CD14-positive monocyte (primary cell): ENCODE data around the gene NID1. TPM values are rescaled to one million over a fixed set of nuclear protein-coding genes. Genes with fewer than 3 reads are reported as not detected.

Source experiments
- DNase-seq, 3 donors: peaks; one replicate each; pipeline ENCODE4 v3.0.0-alpha.2; 2011 to 2022
- H2AFZ ChIP-seq: 2 replicates; pipeline ENCODE4 v1.6.0; 2012; ENCODE audit warnings: mild to moderate bottlenecking, low read depth, low read length, inconsistent platforms; ENCODE audit not compliant: insufficient read depth, poor library complexity, severe bottlenecking
- H3K27ac ChIP-seq, 2 donors: 1 replicate in 1 of 2; 2 replicates in 1 of 2; pipeline ENCODE4 v1.5.1; 2012 to 2013; ENCODE audit warnings: low read length in 2 of 2, control low read depth in 1 of 2, inconsistent platforms in 1 of 2, low read depth in 1 of 2, mild to moderate bottlenecking in 1 of 2
- H3K27me3 ChIP-seq, 2 donors: one replicate each; pipeline versions ENCODE4 v1.6.0 to v1.6.1; 2011 to 2013; ENCODE audit warnings: low read length in 2 of 2; ENCODE audit not compliant: control insufficient read depth in 2 of 2, insufficient read depth in 2 of 2
- H3K36me3 ChIP-seq, 2 donors: replicated peaks in 1 of 2; 1 replicate in 1 of 2; 2 replicates in 1 of 2; pipeline versions ENCODE4 v1.5.1 to v1.6.1; 2012 to 2013; ENCODE audit warnings: low read length in 2 of 2, control low read depth in 1 of 2, inconsistent platforms in 1 of 2, mild to moderate bottlenecking in 1 of 2; ENCODE audit not compliant: insufficient read depth in 2 of 2, control insufficient read depth in 1 of 2
- H3K4me1 ChIP-seq, 2 donors: 1 replicate in 1 of 2; 2 replicates in 1 of 2; pipeline versions ENCODE4 v1.5.1 to v1.6.1; 2012 to 2013; ENCODE audit warnings: low read length in 2 of 2, control low read depth in 1 of 2, inconsistent platforms in 1 of 2, mild to moderate bottlenecking in 1 of 2, moderate library complexity in 1 of 2; ENCODE audit not compliant: insufficient read depth in 2 of 2, control insufficient read depth in 1 of 2
- H3K4me2 ChIP-seq: replicated peaks from 2 replicates; pipeline ENCODE3; 2012; ENCODE audit warnings: low read length, moderate library complexity, mild to moderate bottlenecking; ENCODE audit not compliant: poor library complexity, severe bottlenecking; ENCODE audit errors: extremely low read depth
- H3K4me3 ChIP-seq, 3 experiments: fragments of 200-600 bp in 1 of 3; sonication (generic) in 1 of 3; replicated peaks in 1 of 3; 1 replicate in 2 of 3; 2 replicates in 1 of 3; pipeline ENCODE4 v1.5.1; 2011 to 2013; ENCODE audit warnings: low read length in 3 of 3, mild to moderate bottlenecking in 3 of 3, control low read depth in 2 of 3, low read depth in 2 of 3, inconsistent platforms in 1 of 3, moderate library complexity in 1 of 3
- H3K79me2 ChIP-seq: 2 replicates; pipeline ENCODE4 v1.6.0; 2012; ENCODE audit warnings: mild to moderate bottlenecking, control low read depth, inconsistent platforms, low read length, moderate library complexity; ENCODE audit not compliant: insufficient read depth
- H3K9ac ChIP-seq: 2 replicates; pipeline ENCODE4 v1.6.0; 2017; ENCODE audit warnings: low read length, mild to moderate bottlenecking; ENCODE audit not compliant: insufficient read depth, poor library complexity, severe bottlenecking
- H3K9me3 ChIP-seq, 2 donors: replicated peaks in 1 of 2; 1 replicate in 1 of 2; 2 replicates in 1 of 2; pipeline versions ENCODE4 v1.5.1 to v1.6.1; 2012 to 2013; ENCODE audit warnings: low read length in 2 of 2, control low read depth in 1 of 2; ENCODE audit not compliant: control insufficient read depth in 1 of 2, insufficient read depth in 1 of 2
- H4K20me1 ChIP-seq: 2 replicates; pipeline ENCODE4 v1.6.0; 2012; ENCODE audit warnings: mild to moderate bottlenecking, low read length, control low read depth, moderate library complexity; ENCODE audit not compliant: insufficient read depth
- H3K27ac Mint-ChIP-seq, 7 donors: one replicate each; pipeline ENCODE4 v1.8.0; 2020; ENCODE audit warnings: mild to moderate bottlenecking in 7 of 7, mixed read lengths in 7 of 7, moderate library complexity in 6 of 7, inconsistent platforms in 2 of 7
- H3K27me3 Mint-ChIP-seq, 3 donors: one replicate each; pipeline ENCODE4 v1.8.0; 2021 to 2022; ENCODE audit warnings: low read depth in 3 of 3, mild to moderate bottlenecking in 3 of 3, mixed read lengths in 3 of 3, moderate library complexity in 3 of 3, inconsistent platforms in 1 of 3
- H3K36me3 Mint-ChIP-seq, 2 donors: one replicate each; pipeline ENCODE4 v1.8.0; 2020; ENCODE audit warnings: mixed read lengths in 2 of 2, inconsistent platforms in 1 of 2, mild to moderate bottlenecking in 1 of 2
- H3K4me1 Mint-ChIP-seq: one replicate; pipeline ENCODE4 v1.8.0; 2020; ENCODE audit warnings: mild to moderate bottlenecking, mixed read lengths
- H3K4me3 Mint-ChIP-seq, 2 donors: one replicate each; pipeline ENCODE4 v1.8.0; 2020; ENCODE audit warnings: mild to moderate bottlenecking in 2 of 2, mixed read lengths in 2 of 2, moderate library complexity in 1 of 2
- H3K9me3 Mint-ChIP-seq, 7 donors: one replicate each; pipeline ENCODE4 v1.8.0; 2020 to 2022; ENCODE audit warnings: mixed read lengths in 7 of 7, mild to moderate bottlenecking in 6 of 7, moderate library complexity in 6 of 7, inconsistent platforms in 2 of 7
- WGBS: methylation state at CpG from one replicate; pipeline ENCODE4 v1.1.5; 2013; ENCODE audit warnings: missing lambda C conversion rate; ENCODE audit not compliant: insufficient coverage; 5-methylcytosine and 5-hydroxymethylcytosine counted together
- intact Hi-C, 2 donors: fragments of 100-400 bp; cut with micrococcal nuclease; formaldehyde crosslinking; loops; one replicate each; pipeline versions ENCODE4 v1.15.0 to v1.15.1; 2023
- polyA plus RNA-seq, 3 donors: library from polyadenylated mRNA; depleted of rRNA in 1 of 3; unstranded in 2 of 3; stranded (reverse) in 1 of 3; fragments of 300-500 nt in 2 of 3; fragments of >200 nt in 1 of 3; fragmentation: Illumina TruSeq in 2 of 3; gene quantifications; 1 replicate in 2 of 3; 2 replicates in 1 of 3; pipeline ENCODE4 v1.2.3, GENCODE V29; 2012 to 2021
- TF ChIP-seq, protein P1 (sequence below): fragments of 200-600 bp; IDR thresholded peaks from one replicate; pipeline ENCODE4 v1.8.0; 2022; ENCODE audit warnings: antibody characterized with exemption, mild to moderate bottlenecking

Gene NID1
- polyA plus RNA-seq, 3 donors = 6.8 to 19.7 (median 14.4) TPM

DNA sequence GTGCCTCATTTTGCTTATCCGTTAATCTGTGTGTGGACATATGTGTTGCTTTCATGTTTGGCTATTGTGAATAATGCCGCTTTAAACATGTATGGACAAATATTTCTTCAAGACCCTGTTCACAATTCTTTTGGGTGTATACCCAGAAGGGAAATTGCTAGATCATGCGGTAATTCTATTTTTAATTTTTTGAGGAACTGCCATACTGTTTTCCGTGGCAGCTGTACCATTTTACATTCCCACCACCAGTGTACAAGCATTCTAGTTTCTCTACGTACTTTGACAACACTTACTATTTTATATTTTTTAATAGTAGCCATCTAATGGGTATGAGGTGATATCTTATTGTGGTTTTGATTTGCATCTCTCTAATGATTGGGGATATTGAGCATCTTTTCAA, 7.1 kb upstream of the NID1 start:
- H3K36me3 Mint-ChIP-seq = peaks cover 4% of the 10 kb centered on the region in 2 donors
- no peaks in the 10 kb centered on the region for H4K20me1 ChIP-seq
- H3K79me2 ChIP-seq = no peaks in the 10 kb centered on the region
- DNase-seq = peak in 2 of 3 donors; percentile 22 to 23
- peaks cover 5 to 19% (median 12%) of the 10 kb centered on the region in 7 donors for H3K9me3 Mint-ChIP-seq
- 20% methylated on average over 1 of the region's 5 CpGs for WGBS
- H3K4me3 Mint-ChIP-seq = peak overlapping the region in 1 of 2 donors; percentile 23
- H3K4me3 ChIP-seq = peak overlapping the region in 1 of 3 experiments; percentile 26
- H3K27ac Mint-ChIP-seq = peak overlapping the region in 6 of 7 donors; percentile 34 to 82 (median 47)
- TF ChIP-seq, protein P1, sequence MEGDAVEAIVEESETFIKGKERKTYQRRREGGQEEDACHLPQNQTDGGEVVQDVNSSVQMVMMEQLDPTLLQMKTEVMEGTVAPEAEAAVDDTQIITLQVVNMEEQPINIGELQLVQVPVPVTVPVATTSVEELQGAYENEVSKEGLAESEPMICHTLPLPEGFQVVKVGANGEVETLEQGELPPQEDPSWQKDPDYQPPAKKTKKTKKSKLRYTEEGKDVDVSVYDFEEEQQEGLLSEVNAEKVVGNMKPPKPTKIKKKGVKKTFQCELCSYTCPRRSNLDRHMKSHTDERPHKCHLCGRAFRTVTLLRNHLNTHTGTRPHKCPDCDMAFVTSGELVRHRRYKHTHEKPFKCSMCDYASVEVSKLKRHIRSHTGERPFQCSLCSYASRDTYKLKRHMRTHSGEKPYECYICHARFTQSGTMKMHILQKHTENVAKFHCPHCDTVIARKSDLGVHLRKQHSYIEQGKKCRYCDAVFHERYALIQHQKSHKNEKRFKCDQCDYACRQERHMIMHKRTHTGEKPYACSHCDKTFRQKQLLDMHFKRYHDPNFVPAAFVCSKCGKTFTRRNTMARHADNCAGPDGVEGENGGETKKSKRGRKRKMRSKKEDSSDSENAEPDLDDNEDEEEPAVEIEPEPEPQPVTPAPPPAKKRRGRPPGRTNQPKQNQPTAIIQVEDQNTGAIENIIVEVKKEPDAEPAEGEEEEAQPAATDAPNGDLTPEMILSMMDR = no peak
- peaks cover 24 to 31% of the 10 kb centered on the region in 2 donors for H3K4me1 ChIP-seq
- H3K27me3 ChIP-seq = no peaks in the 10 kb centered on the region
- no peaks in the 10 kb centered on the region for H3K36me3 ChIP-seq
- H3K4me1 Mint-ChIP-seq = peaks cover 20% of the 10 kb centered on the region
- intact Hi-C loops = no loop called here
- no peak overlapping the region for H3K9ac ChIP-seq
- H2AFZ ChIP-seq = no peak overlapping the region
- peaks cover 0 to 4% (median 2%) of the 10 kb centered on the region in 3 donors for H3K27me3 Mint-ChIP-seq
- peak overlapping the region; percentile 59 for H3K27ac ChIP-seq
- H3K9me3 ChIP-seq = peaks cover 6 to 8% of the 10 kb centered on the region in 2 donors
- H3K4me2 ChIP-seq = peak overlapping the region; percentile 31

DNA sequence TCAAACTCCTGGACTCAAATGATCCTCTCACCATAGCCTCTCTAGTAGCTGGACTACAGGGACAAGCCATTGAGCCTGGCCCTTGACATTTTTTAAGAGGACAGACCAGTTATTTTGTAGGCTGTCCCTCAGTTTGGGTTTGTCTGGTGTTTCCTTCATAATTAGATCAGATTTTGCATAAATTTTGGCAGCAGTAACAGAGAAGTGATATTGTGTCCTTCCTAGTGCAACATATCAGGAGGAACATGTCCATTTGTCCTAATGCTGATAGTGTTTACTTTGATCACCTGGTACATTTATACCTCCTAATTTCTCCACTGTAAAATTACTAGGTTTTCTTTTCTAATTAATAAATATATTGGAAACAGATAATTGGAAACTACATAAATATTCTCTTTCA, 5.9 kb upstream of the NID1 start:
- no peak overlapping the region for H3K4me2 ChIP-seq
- peaks cover 32% of the 10 kb centered on the region for H3K4me1 Mint-ChIP-seq

More for the DNA sequence above, 5.9 kb upstream of the NID1 start:
- no peaks in the 10 kb centered on the region for H3K79me2 ChIP-seq
- Mint-ChIP-seq H3K36me3 (peaks cover 4 to 6% of the 10 kb centered on the region in 2 donors), H3K27ac (peak overlapping the region in 1 of 7 donors; percentile 1), H3K9me3 (peaks cover 5 to 19% (median 12%) of the 10 kb centered on the region in 7 donors), H3K4me3 (no peak overlapping the region), H3K27me3 (peaks cover 0 to 8% (median 5%) of the 10 kb centered on the region in 3 donors)
- no peak for DNase-seq
- intact Hi-C loops = no loop called here
- H3K9ac ChIP-seq = no peak overlapping the region
- H3K36me3 ChIP-seq = no peaks in the 10 kb centered on the region
- H3K9me3 ChIP-seq = peaks cover 6 to 8% of the 10 kb centered on the region in 2 donors
- H3K4me3 ChIP-seq = no peak overlapping the region
- no peak overlapping the region for H2AFZ ChIP-seq
- peaks cover 36 to 44% of the 10 kb centered on the region in 2 donors for H3K4me1 ChIP-seq
- TF ChIP-seq, protein P1 = no peak
- no peak overlapping the region for H3K27ac ChIP-seq
- H4K20me1 ChIP-seq = no peaks in the 10 kb centered on the region
- no peaks in the 10 kb centered on the region for H3K27me3 ChIP-seq
